Measurements from ENCODE around the gene COMMD10.

GRCh38 chr5:116144991-116145390 is 60.2 kb downstream of the COMMD10 start:
- TF ChIP-seq, protein P1, sequence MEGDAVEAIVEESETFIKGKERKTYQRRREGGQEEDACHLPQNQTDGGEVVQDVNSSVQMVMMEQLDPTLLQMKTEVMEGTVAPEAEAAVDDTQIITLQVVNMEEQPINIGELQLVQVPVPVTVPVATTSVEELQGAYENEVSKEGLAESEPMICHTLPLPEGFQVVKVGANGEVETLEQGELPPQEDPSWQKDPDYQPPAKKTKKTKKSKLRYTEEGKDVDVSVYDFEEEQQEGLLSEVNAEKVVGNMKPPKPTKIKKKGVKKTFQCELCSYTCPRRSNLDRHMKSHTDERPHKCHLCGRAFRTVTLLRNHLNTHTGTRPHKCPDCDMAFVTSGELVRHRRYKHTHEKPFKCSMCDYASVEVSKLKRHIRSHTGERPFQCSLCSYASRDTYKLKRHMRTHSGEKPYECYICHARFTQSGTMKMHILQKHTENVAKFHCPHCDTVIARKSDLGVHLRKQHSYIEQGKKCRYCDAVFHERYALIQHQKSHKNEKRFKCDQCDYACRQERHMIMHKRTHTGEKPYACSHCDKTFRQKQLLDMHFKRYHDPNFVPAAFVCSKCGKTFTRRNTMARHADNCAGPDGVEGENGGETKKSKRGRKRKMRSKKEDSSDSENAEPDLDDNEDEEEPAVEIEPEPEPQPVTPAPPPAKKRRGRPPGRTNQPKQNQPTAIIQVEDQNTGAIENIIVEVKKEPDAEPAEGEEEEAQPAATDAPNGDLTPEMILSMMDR (IDR thresholded peaks at IDR 0.05): no peak
- no peak for TF ChIP-seq POLR2A (IDR thresholded peaks at IDR 0.05)

Measured in Peyer's patch (tissue), 4 donors.